Measurements from ENCODE around the gene SEC11C.

SEC11C gene

GRCh38 chr18:59139615-59140301 is at the start of gene SEC11C:
SEC11C (plus strand) TSS chr18:59139884; CDS start chr18:59139949, 65 bp downstream.
- peak; percentile 82 for DNase-seq (ENCODE audit: low read depth)
- peak within 1 kb of the TSS; percentile 84 for H3K4me3 ChIP-seq (ENCODE audit: low read depth, low read length)

- no peak overlapping the region for H3K4me3 ChIP-seq (ENCODE audit: low read depth, low read length)
- DNase-seq (ENCODE audit: low read depth): no peak
Measured at GRCh38 chr18:59090966-59091603, 48.6 kb upstream of the SEC11C start.

GRCh38 chr18:59093668-59094067 is 46.0 kb upstream of the SEC11C start:
- no peak overlapping the region for H3K4me3 ChIP-seq (ENCODE audit: low read depth, low read length)
- DNase-seq (ENCODE audit: low read depth): no peak

- no peak for DNase-seq (ENCODE audit: low read depth)
- H3K4me3 ChIP-seq (ENCODE audit: low read depth, low read length): no peak overlapping the region
Measured at GRCh38 chr18:59094569-59094968, 45.1 kb upstream of the SEC11C start.

- DNase-seq (ENCODE audit: low read depth): no peak
- no peak overlapping the region for H3K4me3 ChIP-seq (ENCODE audit: low read depth, low read length)
Measured at GRCh38 chr18:59096098-59096789, 43.4 kb upstream of the SEC11C start.

GRCh38 chr18:59101830-59102414 is 37.8 kb upstream of the SEC11C start:
- H3K4me3 ChIP-seq (ENCODE audit: low read depth, low read length): no peak overlapping the region
- DNase-seq (ENCODE audit: low read depth): no peak

- H3K4me3 ChIP-seq (ENCODE audit: low read depth, low read length): no peak overlapping the region
- no peak for DNase-seq (ENCODE audit: low read depth)
Measured at GRCh38 chr18:59109375-59109774, 30.3 kb upstream of the SEC11C start.

- H3K4me3 ChIP-seq (ENCODE audit: low read depth, low read length): no peak overlapping the region
- no peak for DNase-seq (ENCODE audit: low read depth)
Measured at GRCh38 chr18:59114160-59114559, 25.5 kb upstream of the SEC11C start.

- no peak overlapping the region for H3K4me3 ChIP-seq (ENCODE audit: low read depth, low read length)
- peak; percentile 93 for DNase-seq (ENCODE audit: low read depth)
Measured at GRCh38 chr18:59123588-59124369, 15.9 kb upstream of the SEC11C start.

GRCh38 chr18:59124370-59124704 is 15.3 kb upstream of the SEC11C start:
- H3K4me3 ChIP-seq (ENCODE audit: low read depth, low read length): no peak overlapping the region
- no peak for DNase-seq (ENCODE audit: low read depth)

GRCh38 chr18:59127047-59127446 is 12.6 kb upstream of the SEC11C start:
- DNase-seq (ENCODE audit: low read depth): no peak
- no peak overlapping the region for H3K4me3 ChIP-seq (ENCODE audit: low read depth, low read length)

GRCh38 chr18:59129951-59130703 is 9.6 kb upstream of the SEC11C start:
- no peak overlapping the region for H3K4me3 ChIP-seq (ENCODE audit: low read depth, low read length)
- DNase-seq (ENCODE audit: low read depth): no peak

GRCh38 chr18:59132810-59133465 is 6.7 kb upstream of the SEC11C start:
- no peak for DNase-seq (ENCODE audit: low read depth)

GRCh38 chr18:59139291-59139614 is 431 bp upstream of the SEC11C start:
- peak overlapping the region; percentile 84 for H3K4me3 ChIP-seq (ENCODE audit: low read depth, low read length)
- peak; percentile 39 for DNase-seq (ENCODE audit: low read depth)

More at GRCh38 chr18:59132810-59133465, 6.7 kb upstream of the SEC11C start:
- no peak overlapping the region for H3K4me3 ChIP-seq (ENCODE audit: low read depth, low read length)

GRCh38 chr18:59140302-59140885 is 710 bp downstream of the SEC11C start:
- peak overlapping the region; percentile 84 for H3K4me3 ChIP-seq (ENCODE audit: low read depth, low read length)
- peak; percentile 14 for DNase-seq (ENCODE audit: low read depth)

- DNase-seq (ENCODE audit: low read depth): no peak
- H3K4me3 ChIP-seq (ENCODE audit: low read depth, low read length): no peak overlapping the region
Measured at GRCh38 chr18:59141294-59142068, 1.8 kb downstream of the SEC11C start.

- no peak overlapping the region for H3K4me3 ChIP-seq (ENCODE audit: low read depth, low read length)
Measured at GRCh38 chr18:59142274-59142673, 2.6 kb downstream of the SEC11C start.

More at GRCh38 chr18:59142274-59142673, 2.6 kb downstream of the SEC11C start:
- DNase-seq (ENCODE audit: low read depth): no peak

Data from skeletal muscle cell (primary cell).